BJ (cell line): Measurements from ENCODE around the gene SCN2B. TPM values are rescaled to one million over a fixed set of nuclear protein-coding genes. Genes with fewer than 3 reads are reported as not detected.

Source experiments
- CTCF ChIA-PET: fragments of 350-600 bp; formaldehyde crosslinking; extraction: SDS; loops from one replicate; lab custom pipeline; 2021; ENCODE audit warnings: antibody characterized with exemption, inconsistent platforms; lab: Yijun Ruan, JAX
- POLR2A ChIA-PET: fragments of 300-600 bp; sonication (Branson Sonifier 250); formaldehyde crosslinking; extraction: SDS; loops from one replicate; lab custom pipeline; 2021; ENCODE audit warnings: antibody characterized with exemption; lab: Charles Lee
- DNase-seq: peaks from one replicate; pipeline ENCODE4 v3.0.0-alpha.2; 2011; ENCODE audit warnings: low read depth
- H3K27me3 ChIP-seq: 2 replicates; pipeline ENCODE4 v1.6.0; 2011; ENCODE audit warnings: low read length; ENCODE audit not compliant: control insufficient read depth, insufficient read depth
- H3K36me3 ChIP-seq: 2 replicates; pipeline ENCODE4 v1.5.1; 2011; ENCODE audit warnings: low read length; ENCODE audit not compliant: control insufficient read depth, insufficient read depth
- H3K4me3 ChIP-seq: 2 replicates; pipeline ENCODE4 v1.5.1; 2011; ENCODE audit warnings: low read depth, mild to moderate bottlenecking, control low read depth, low read length
- CTCF ChIP-seq: IDR thresholded peaks from 2 replicates; pipeline ENCODE4 v1.5.1; 2011; ENCODE audit warnings: low read depth, mild to moderate bottlenecking, control low read depth, inconsistent platforms, low read length, moderate library complexity; ENCODE audit not compliant: insufficient read depth
- polyA plus RNA-seq: library from polyadenylated mRNA; depleted of rRNA; stranded (reverse); fragments of >200 nt; gene quantifications from 2 replicates; pipeline ENCODE4 v1.2.3, GENCODE V29; 2011

Gene SCN2B
- polyA plus RNA-seq, 1 experiment: not detected

- TF ChIP-seq CTCF: no peak
- POLR2A ChIA-PET: no interaction called here
- H3K4me3 ChIP-seq: no peak overlapping the region
- H3K27me3 ChIP-seq: peaks cover 8% of the 10 kb centered on the region
- DNase-seq: no peak
- CTCF ChIA-PET: interaction anchor here (1.5 kb wide), 1 partner anchor 152 kb away, joined by 7 read pairs; no protein-coding TSS in a partner anchor
- H3K36me3 ChIP-seq: no peaks in the 10 kb centered on the region
Observed at GRCh38 chr11:118201966-118202365, 25.5 kb upstream of the SCN2B start.

GRCh38 chr11:118200901-118201680, 24.7 kb upstream of the SCN2B start:
- no peak for DNase-seq
- CTCF ChIA-PET: interaction anchor here (1.3 kb wide), 1 partner anchor 16 kb away, joined by 3 read pairs; no protein-coding TSS in a partner anchor
- TF ChIP-seq CTCF: no peak

DNA sequence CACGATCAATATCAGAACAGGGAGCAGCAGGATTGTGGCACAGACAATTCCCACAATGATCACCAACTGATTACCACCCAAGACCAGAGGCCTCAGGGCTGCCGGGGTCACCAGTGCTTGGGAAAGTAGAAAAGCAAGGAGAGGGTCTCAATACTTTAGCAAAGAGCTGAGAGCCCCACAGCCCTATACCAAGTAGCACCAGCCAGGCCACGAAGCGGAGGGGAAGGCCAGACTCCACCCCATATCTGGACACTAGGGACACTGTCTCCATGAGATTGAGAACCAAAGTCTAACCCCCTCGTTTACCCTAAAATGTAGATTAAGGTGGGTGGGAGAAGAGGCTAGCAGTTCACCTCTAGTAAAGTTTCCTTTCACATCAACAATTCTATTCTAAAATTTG, 24.1 kb upstream of the SCN2B start:
- ChIA-PET POLR2A (no interaction called here), CTCF (interaction anchor here (1.3 kb wide), 1 partner anchor 15 kb away, joined by 3 read pairs; no protein-coding TSS in a partner anchor)
- H3K4me3 ChIP-seq: no peak overlapping the region
- no peak for DNase-seq
- no peaks in the 10 kb centered on the region for H3K36me3 ChIP-seq
- TF ChIP-seq CTCF: no peak
- peaks cover 6% of the 10 kb centered on the region for H3K27me3 ChIP-seq

More at GRCh38 chr11:118200901-118201680, 24.7 kb upstream of the SCN2B start:
- Histone ChIP-seq H3K4me3 (no peak overlapping the region), H3K27me3 (peaks cover 8% of the 10 kb centered on the region), H3K36me3 (no peaks in the 10 kb centered on the region)
- POLR2A ChIA-PET: no interaction called here

- Histone ChIP-seq H3K27me3 (peaks cover 8% of the 10 kb centered on the region), H3K36me3 (no peaks in the 10 kb centered on the region), H3K4me3 (no peak overlapping the region)
- CTCF ChIA-PET: interaction anchor here (0.9 to 1.8 kb wide), 13 partner anchors 11 to 289 kb away, joined by 3 to 11 read pairs (median 5); no protein-coding TSS in a partner anchor
- TF ChIP-seq CTCF: no peak
- POLR2A ChIA-PET: no interaction called here
- DNase-seq: no peak
Observed at GRCh38 chr11:118199135-118199534, 22.7 kb upstream of the SCN2B start.

DNA sequence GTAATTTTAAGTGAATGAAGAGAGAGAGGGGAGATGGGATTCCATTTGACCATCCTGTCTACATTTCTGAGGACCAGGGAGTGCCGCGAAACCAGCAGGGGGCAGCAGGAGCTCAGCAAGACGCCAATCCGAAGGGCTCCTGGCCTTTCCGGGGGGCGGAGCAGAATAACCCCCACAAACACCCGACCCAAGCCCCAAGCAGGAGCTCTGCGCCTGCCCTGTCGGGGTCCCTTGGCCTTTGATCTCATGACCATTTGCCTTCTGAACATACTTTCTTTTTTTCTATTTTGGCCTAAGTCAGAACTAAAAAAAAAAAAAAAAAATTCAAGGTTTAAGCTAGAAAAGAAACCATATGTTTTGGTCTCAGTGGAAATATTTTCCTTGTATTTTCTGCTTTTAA, 21.9 kb upstream of the SCN2B start:
- POLR2A ChIA-PET: no interaction called here
- DNase-seq: no peak
- Histone ChIP-seq H3K4me3 (no peak overlapping the region), H3K36me3 (no peaks in the 10 kb centered on the region), H3K27me3 (peaks cover 8% of the 10 kb centered on the region)
- peak; percentile 91 for TF ChIP-seq CTCF
- CTCF ChIA-PET: interaction anchor here (0.7 to 1.8 kb wide), 31 partner anchors 9 to 290 kb away, joined by 3 to 13 read pairs (median 4); no protein-coding TSS in a partner anchor
